Right cardiac atrium (tissue), 5 donors: ENCODE data around the gene CDPF1. TPM values are rescaled to one million over a fixed set of nuclear protein-coding genes. Genes with fewer than 3 reads are reported as not detected.

Experiments used
- ATAC-seq, 2 donors: fragments of 200-7000 bp; cut with Tn5 transposase; one replicate each; pipeline versions ENCODE4 v1.8.0 to v1.9.1; 2020; ENCODE audit warnings: moderate library complexity in 2 of 2, mild to moderate bottlenecking in 1 of 2
- DNase-seq, 3 donors: peaks; one replicate each; pipeline ENCODE4 v3.0.0-alpha.2; 2020
- H3K27ac ChIP-seq: one replicate; pipeline ENCODE4 v1.5.1; 2013; ENCODE audit warnings: mild to moderate bottlenecking, low read length, control low read depth, moderate library complexity
- H3K27me3 ChIP-seq: one replicate; pipeline ENCODE4 v1.6.1; 2013; ENCODE audit not compliant: control insufficient read depth, insufficient read depth
- H3K4me1 ChIP-seq: one replicate; pipeline ENCODE4 v1.6.1; 2013; ENCODE audit warnings: low read length; ENCODE audit not compliant: control insufficient read depth, insufficient read depth
- H3K4me3 ChIP-seq: one replicate; pipeline ENCODE4 v1.5.1; 2013; ENCODE audit warnings: low read length, control low read depth
- H3K9me3 ChIP-seq: one replicate; pipeline ENCODE4 v1.6.1; 2013; ENCODE audit warnings: low read length; ENCODE audit not compliant: control insufficient read depth
- WGBS: extraction: QIAGEN DNeasy Blood & Tissue Kit; methylation state at CpG from one replicate; pipeline ENCODE4 v1.1.7; 2013; 5-methylcytosine and 5-hydroxymethylcytosine counted together
- intact Hi-C, 4 donors: fragments of 100-400 bp; cut with DNase I; formaldehyde crosslinking; loops; one replicate each; pipeline versions ENCODE4 v1.11.0 to v1.14.0; 2022 to 2023
- long read RNA-seq, 4 donors: library from polyadenylated mRNA; unstranded; transcript quantifications; one replicate each; pipeline ENCODE4 v2.0.0, GENCODE V29; 2020 to 2021
- polyA plus RNA-seq: library from polyadenylated mRNA; stranded (reverse); fragments of 200-250 nt; gene quantifications from one replicate; pipeline ENCODE4 v1.2.3, GENCODE V29; 2013
- total RNA-seq, 4 donors: library from RNA; stranded (reverse); fragmentation: NEBNext Ultra II Directional; extraction: Animal tissue kit (Norgen Biotek cat#: 25700); gene quantifications; one replicate each; pipeline ENCODE4 v1.2.1, GENCODE V29; 2021
- donor health status: healthy with polysubstance abuse.
- donor health status: DM: no; HTN: yes; CAD: no.
- donor health status: DM: no; HTN: no; CAD: no.
- donor health status: DM: no; HTN: yes; CAD: no; lungs with severe emphysema.
- donor health status: DM: yes; HTN: yes; CAD: no.

Gene CDPF1
- 10 to 100 TPM in 1 of 4 donors, 1 to 10 TPM in 3; 8.9 to 10.4 (median 9.2) TPM for total RNA-seq
- 10.5 TPM for polyA plus RNA-seq
- long read RNA-seq, donor 1, transcript CDPF1-201 (4 exons, 1,875 nt), result major isoform, 6 of 20 reads
- long read RNA-seq, donor 1, partial matches to known transcripts, result 1 of 20 reads
- long read RNA-seq, donor 1, other reads (novel, unspliced or antisense), result 9 of 20 reads
- long read RNA-seq, donor 2, transcript CDPF1-201 (4 exons, 1,875 nt), result major isoform, 10 of 12 reads
- long read RNA-seq, donor 2, partial matches to known transcripts, result 1 of 12 reads
- long read RNA-seq, donor 2, other reads (novel, unspliced or antisense), result 0 of 12 reads
- long read RNA-seq, donor 3, transcript CDPF1-206 (2 exons, 655 nt), result minor isoform, 6 of 52 reads
- long read RNA-seq, donor 3, transcript CDPF1-201 (4 exons, 1,875 nt), result major isoform, 17 of 52 reads
- long read RNA-seq, donor 3, transcript CDPF1-205 (3 exons, 498 nt), result minor isoform, 9 of 52 reads
- long read RNA-seq, donor 3, partial matches to known transcripts, result 5 of 52 reads
- long read RNA-seq, donor 3, other reads (novel, unspliced or antisense), result 14 of 52 reads
- long read RNA-seq, donor 4, transcript CDPF1-201 (4 exons, 1,875 nt), result major isoform, 6 of 16 reads
- long read RNA-seq, donor 4, partial matches to known transcripts, result 2 of 16 reads
- long read RNA-seq, donor 4, other reads (novel, unspliced or antisense), result 4 of 16 reads

- Histone ChIP-seq H3K4me1 (peaks cover 12% of the 10 kb centered on the region), H3K4me3 (peak within 1 kb of the TSS; percentile 60), H3K27me3 (no peaks in the 10 kb centered on the region), H3K9me3 (no peaks in the 10 kb centered on the region), H3K27ac (peak within 1 kb of the TSS; percentile 98)
- under 1% methylated on average over 89 of the region's 89 CpGs for WGBS
- ATAC-seq, result peak; percentile 96 to 97
- intact Hi-C loops, result loop anchor here in 1 of 4 donors (10.0 kb wide), 1 partner anchor 105 kb away; no protein-coding TSS in a partner anchor
- DNase-seq, result peak; percentile 94 to 98 (median 97)
Observed at GRCh38 chr22:46250035-46250782, at the start of gene CDPF1. Gene CDPF1, minus strand, starts transcription at chr22:46250293. Its CDS starts 2,009 bp downstream, at chr22:46248284.

- WGBS, result 68% methylated on average over 13 of the region's 13 CpGs
- no peak for DNase-seq
Observed at GRCh38 chr22:46299101-46299500, 49.0 kb upstream of the CDPF1 start.

GRCh38 chr22:46297151-46297812, 47.2 kb upstream of the CDPF1 start:
- ATAC-seq (peak; percentile 3 to 10), DNase-seq (peak in 2 of 3 donors; percentile 45 to 74)
- WGBS, result 7% methylated on average over 32 of the region's 32 CpGs
- intact Hi-C loops, result loop anchor here in 2 of 4 donors (5.0 to 10.0 kb wide), 2 partner anchors 292 to 300 kb away; no protein-coding TSS in a partner anchor
- Histone ChIP-seq H3K27ac (no peak overlapping the region), H3K9me3 (no peaks in the 10 kb centered on the region), H3K4me1 (peaks cover 5% of the 10 kb centered on the region), H3K27me3 (no peaks in the 10 kb centered on the region), H3K4me3 (peak overlapping the region; percentile 41)

More at GRCh38 chr22:46299101-46299500, 49.0 kb upstream of the CDPF1 start:
- peaks cover 5% of the 10 kb centered on the region for H3K4me1 ChIP-seq
- H3K27me3 ChIP-seq, result no peaks in the 10 kb centered on the region
- H3K4me3 ChIP-seq, result no peak overlapping the region
- H3K9me3 ChIP-seq, result no peaks in the 10 kb centered on the region
- intact Hi-C loops, result loop anchor here in 2 of 4 donors (5.0 to 10.0 kb wide), 2 partner anchors 294 to 302 kb away; no protein-coding TSS in a partner anchor
- H3K27ac ChIP-seq, result no peak overlapping the region
- ATAC-seq, result no peak

- ATAC-seq, result peak; percentile 97 to 98
- Histone ChIP-seq H3K4me3 (peak within 1 kb of the TSS; percentile 41), H3K27me3 (no peaks in the 10 kb centered on the region), H3K27ac (peak within 1 kb of the TSS; percentile 91), H3K4me1 (peaks cover 5% of the 10 kb centered on the region), H3K9me3 (no peaks in the 10 kb centered on the region)
- intact Hi-C loops, result loop anchor here in 2 of 4 donors (5.0 to 10.0 kb wide), 2 partner anchors 292 to 299 kb away; no protein-coding TSS in a partner anchor
- under 1% methylated on average over 76 of the region's 76 CpGs for WGBS
- peak; percentile 99 to 100 (median 99) for DNase-seq
Observed at GRCh38 chr22:46296257-46297150, 46.4 kb upstream of the CDPF1 start, which contains the start of gene GTSE1. Gene GTSE1, plus strand, starts transcription at chr22:46296870. Its CDS starts 531 bp downstream, at chr22:46297401.

GRCh38 chr22:46295277-46295971, 45.3 kb upstream of the CDPF1 start:
- Histone ChIP-seq H3K27me3 (no peaks in the 10 kb centered on the region), H3K27ac (no peak overlapping the region), H3K9me3 (no peaks in the 10 kb centered on the region), H3K4me3 (no peak overlapping the region), H3K4me1 (peaks cover 5% of the 10 kb centered on the region)
- WGBS, result 60% methylated on average over 4 of the region's 4 CpGs
- intact Hi-C loops, result loop anchor here in 2 of 4 donors (5.0 to 10.0 kb wide), 2 partner anchors 291 to 298 kb away; no protein-coding TSS in a partner anchor
- ATAC-seq, result no peak
- no peak for DNase-seq

- intact Hi-C loops, result loop anchor here in 2 of 4 donors (5.0 to 10.0 kb wide), 2 partner anchors 290 to 297 kb away; no protein-coding TSS in a partner anchor
- Histone ChIP-seq H3K27me3 (no peaks in the 10 kb centered on the region), H3K27ac (no peak overlapping the region), H3K9me3 (no peaks in the 10 kb centered on the region), H3K4me1 (peaks cover 5% of the 10 kb centered on the region), H3K4me3 (no peak overlapping the region)
- ATAC-seq, result no peak
- DNase-seq, result no peak
- 86% methylated on average over 2 of the region's 2 CpGs for WGBS
Observed at GRCh38 chr22:46294784-46295183, 44.7 kb upstream of the CDPF1 start.

GRCh38 chr22:46293577-46294260, 43.6 kb upstream of the CDPF1 start:
- 79% methylated on average over 11 of the region's 11 CpGs for WGBS
- no peak for ATAC-seq
- Histone ChIP-seq H3K27ac (no peak overlapping the region), H3K27me3 (no peaks in the 10 kb centered on the region), H3K4me3 (no peak overlapping the region), H3K4me1 (peaks cover 5% of the 10 kb centered on the region), H3K9me3 (no peaks in the 10 kb centered on the region)
- DNase-seq, result peak; percentile 49 to 79 (median 79)
- intact Hi-C loops, result loop anchor here in 1 of 4 donors (10.0 kb wide), 1 partner anchor 289 kb away; no protein-coding TSS in a partner anchor

- no peak for DNase-seq
- Histone ChIP-seq H3K4me1 (peaks cover 8% of the 10 kb centered on the region), H3K27ac (no peak overlapping the region)
Observed at GRCh38 chr22:46292732-46293131, 42.6 kb upstream of the CDPF1 start.

More at GRCh38 chr22:46292732-46293131, 42.6 kb upstream of the CDPF1 start:
- WGBS, result 86% methylated on average over 14 of the region's 14 CpGs
- Histone ChIP-seq H3K27me3 (no peaks in the 10 kb centered on the region), H3K9me3 (no peaks in the 10 kb centered on the region), H3K4me3 (no peak overlapping the region)
- ATAC-seq, result no peak
- intact Hi-C loops, result loop anchor here in 1 of 4 donors (10.0 kb wide), 1 partner anchor 288 kb away; no protein-coding TSS in a partner anchor
